ENCODE results near the gene BTBD19. TPM values are rescaled to one million over a fixed set of nuclear protein-coding genes. Genes with fewer than 3 reads are reported as not detected.
A peak's percentile ranks its signal among the peaks of the same experiment; 100 is the strongest.
"Not testable (repeated sequence)": the region's sequence is repeated elsewhere in the genome, so short reads cannot be mapped to it uniquely, and the experiment has no call there.

The BTBD19 gene
- total RNA-seq, result 8.7 TPM
- long read RNA-seq, partial matches to known transcripts, result 1 of 6 reads
- long read RNA-seq, other reads (novel, unspliced or antisense), result 5 of 6 reads

GRCh38 chr1:44808063-44808937 is at the start of gene BTBD19:
TSS of gene BTBD19 (plus strand) at chr1:44808523. CDS start at chr1:44808821, 298 bp downstream.
- Histone ChIP-seq H3K4me1 (peaks cover 94% of the 10 kb centered on the region), H3K36me3 (peaks cover 37% of the 10 kb centered on the region), H3K27ac (peak within 1 kb of the TSS; percentile 100), H3K4me3 (peak within 1 kb of the TSS; percentile 47), H3K27me3 (ENCODE audit: low read depth) (no peaks in the 10 kb centered on the region), H3K9me3 (no peaks in the 10 kb centered on the region)
- no peak for TF ChIP-seq CTCF (IDR thresholded peaks at IDR 0.05)
- intact Hi-C loops (cut with DNase I), result no loop called here
- peak; percentile 77 for DNase-seq
- ATAC-seq, result peak; percentile 23 to 28

GRCh38 chr1:44759077-44759476 is 49.2 kb upstream of the BTBD19 start:
- intact Hi-C loops (cut with DNase I), result no loop called here
- Histone ChIP-seq H3K9me3 (no peaks in the 10 kb centered on the region), H3K4me3 (no peak overlapping the region), H3K27ac (no peak overlapping the region), H3K36me3 (no peaks in the 10 kb centered on the region), H3K27me3 (ENCODE audit: low read depth) (no peaks in the 10 kb centered on the region), H3K4me1 (no peaks in the 10 kb centered on the region)
- ATAC-seq (no peak), DNase-seq (no peak)
- TF ChIP-seq CTCF (IDR thresholded peaks at IDR 0.05), result no peak

- DNase-seq (no peak), ATAC-seq (no peak)
- H3K27ac ChIP-seq, result no peak overlapping the region
- H3K9me3 ChIP-seq, result no peaks in the 10 kb centered on the region
- H3K36me3 ChIP-seq, result no peaks in the 10 kb centered on the region
- intact Hi-C loops (cut with DNase I), result no loop called here
- no peaks in the 10 kb centered on the region for H3K4me1 ChIP-seq
- no peaks in the 10 kb centered on the region for H3K27me3 ChIP-seq (ENCODE audit: low read depth)
- TF ChIP-seq CTCF (IDR thresholded peaks at IDR 0.05), result no peak
- H3K4me3 ChIP-seq, result no peak overlapping the region
Observed at GRCh38 chr1:44760876-44761275, 47.4 kb upstream of the BTBD19 start.

GRCh38 chr1:44766421-44766820 is 41.9 kb upstream of the BTBD19 start:
- not testable (repeated sequence) for ATAC-seq, DNase-seq

GRCh38 chr1:44775078-44775929 is 33.0 kb upstream of the BTBD19 start, which contains the start of gene RPS8:
TSS of gene RPS8 (plus strand) at chr1:44775540. CDS start at chr1:44775597, 57 bp downstream.
- intact Hi-C loops (cut with DNase I), result no loop called here

More at GRCh38 chr1:44766421-44766820, 41.9 kb upstream of the BTBD19 start:
- H3K27ac ChIP-seq; intact Hi-C loops (cut with DNase I); H3K4me1 ChIP-seq; H3K27me3 ChIP-seq (ENCODE audit: low read depth); H3K9me3 ChIP-seq; H3K4me3 ChIP-seq; H3K36me3 ChIP-seq: not testable (repeated sequence)

More at GRCh38 chr1:44775078-44775929, 33.0 kb upstream of the BTBD19 start, which contains the start of gene RPS8:
- peak; percentile 93 for DNase-seq
- peaks cover 41% of the 10 kb centered on the region for H3K36me3 ChIP-seq
- H3K27me3 ChIP-seq (ENCODE audit: low read depth), result no peaks in the 10 kb centered on the region
- peak within 1 kb of the TSS; percentile 98 for H3K27ac ChIP-seq
- TF ChIP-seq CTCF (IDR thresholded peaks at IDR 0.05), result no peak
- peak; percentile 93 to 96 for ATAC-seq
- H3K4me1 ChIP-seq, result peaks cover 29% of the 10 kb centered on the region
- H3K4me3 ChIP-seq, result peak within 1 kb of the TSS; percentile 97
- no peaks in the 10 kb centered on the region for H3K9me3 ChIP-seq

Data from lower lobe of right lung (tissue), 2 donors.